NK-92 (cell line): ENCODE measurements around the gene SSU72.
"Not testable (repeated sequence)": the region's sequence is repeated elsewhere in the genome, so short reads cannot be mapped to it uniquely, and the experiment has no call there.

Source experiments
- DNase-seq: peaks from one replicate; lab custom pipeline; 2025; ENCODE audit not compliant: unreplicated experiment; lab: John Stamatoyannopoulos, UW

The SSU72 gene

GRCh38 chr1:1529936-1530335 is 44.7 kb downstream of the SSU72 start:
- DNase-seq: no peak

GRCh38 chr1:1529321-1529720 is 45.3 kb downstream of the SSU72 start:
- no peak for DNase-seq

GRCh38 chr1:1528301-1529267 is 46.1 kb downstream of the SSU72 start:
- DNase-seq: no peak

GRCh38 chr1:1527092-1527816 is 47.4 kb downstream of the SSU72 start:
- no peak for DNase-seq

GRCh38 chr1:1526476-1526875 is 48.2 kb downstream of the SSU72 start:
- not testable (repeated sequence) for DNase-seq

- not testable (repeated sequence) for DNase-seq
These were observed 49.8 kb downstream of the SSU72 start for GRCh38 chr1:1524750-1525383.

GRCh38 chr1:1523651-1524050 is 51.0 kb downstream of the SSU72 start:
- not testable (repeated sequence) for DNase-seq

- DNase-seq: not testable (repeated sequence)
These were observed 51.4 kb downstream of the SSU72 start for GRCh38 chr1:1523226-1523625.

GRCh38 chr1:1522536-1522935 is 52.1 kb downstream of the SSU72 start:
- DNase-seq: not testable (repeated sequence)

- DNase-seq: no peak
These were observed 53.3 kb downstream of the SSU72 start for GRCh38 chr1:1521331-1521730.

- DNase-seq: not testable (repeated sequence)
These were observed 54.7 kb downstream of the SSU72 start for GRCh38 chr1:1519805-1520505.

GRCh38 chr1:1518621-1519007 is 56.0 kb downstream of the SSU72 start:
- not testable (repeated sequence) for DNase-seq

- no peak for DNase-seq
These were observed 56.6 kb downstream of the SSU72 start for GRCh38 chr1:1517973-1518620.

- not testable (repeated sequence) for DNase-seq
These were observed 57.7 kb downstream of the SSU72 start for GRCh38 chr1:1516923-1517322.

GRCh38 chr1:1514376-1514775 is 60.3 kb downstream of the SSU72 start:
- DNase-seq: not testable (repeated sequence)

GRCh38 chr1:1513675-1514074 is 61.0 kb downstream of the SSU72 start:
- DNase-seq: not testable (repeated sequence)

GRCh38 chr1:1512425-1512824 is 62.2 kb downstream of the SSU72 start:
- not testable (repeated sequence) for DNase-seq

- peak; percentile 61 for DNase-seq
These were observed 63.0 kb downstream of the SSU72 start, which contains the start of gene ATAD3A for GRCh38 chr1:1511533-1512285. Gene ATAD3A, plus strand, starts transcription at chr1:1512162. Its CDS starts 107 bp downstream, at chr1:1512269.

GRCh38 chr1:1510912-1511532 is 63.6 kb downstream of the SSU72 start:
- DNase-seq: no peak
